ENCODE measurements around the gene PCDH9.

The PCDH9 gene

GRCh38 chr13:67267136-67267535 lies 37.0 kb upstream of the PCDH9 start:
- TF ChIP-seq CTCF (IDR thresholded peaks at IDR 0.05; ENCODE audit: low read depth, low read length): no peak
- TF ChIP-seq POLR2A (IDR thresholded peaks at IDR 0.05; ENCODE audit: extremely low read depth, insufficient read length): no peak
- TF ChIP-seq MYC (IDR thresholded peaks at IDR 0.05; ENCODE audit: low read depth, low read length): no peak
- TF ChIP-seq, protein P1, sequence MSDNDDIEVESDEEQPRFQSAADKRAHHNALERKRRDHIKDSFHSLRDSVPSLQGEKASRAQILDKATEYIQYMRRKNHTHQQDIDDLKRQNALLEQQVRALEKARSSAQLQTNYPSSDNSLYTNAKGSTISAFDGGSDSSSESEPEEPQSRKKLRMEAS (IDR thresholded peaks at IDR 0.05; ENCODE audit: low read depth, low read length): no peak
- H3K4me3 ChIP-seq (ENCODE audit: low read depth, low read length): no peak overlapping the region
- DNase-seq (ENCODE audit: low read depth): no peak

GRCh38 chr13:67259208-67259607 lies 29.1 kb upstream of the PCDH9 start:
- TF ChIP-seq, protein P1 (IDR thresholded peaks at IDR 0.05; ENCODE audit: low read depth, low read length): no peak
- TF ChIP-seq MYC (IDR thresholded peaks at IDR 0.05; ENCODE audit: low read depth, low read length) (no peak), CTCF (IDR thresholded peaks at IDR 0.05; ENCODE audit: low read depth, low read length) (no peak), POLR2A (IDR thresholded peaks at IDR 0.05; ENCODE audit: extremely low read depth, insufficient read length) (no peak)
- no peak for DNase-seq (ENCODE audit: low read depth)
- H3K4me3 ChIP-seq (ENCODE audit: low read depth, low read length): no peak overlapping the region

DNA sequence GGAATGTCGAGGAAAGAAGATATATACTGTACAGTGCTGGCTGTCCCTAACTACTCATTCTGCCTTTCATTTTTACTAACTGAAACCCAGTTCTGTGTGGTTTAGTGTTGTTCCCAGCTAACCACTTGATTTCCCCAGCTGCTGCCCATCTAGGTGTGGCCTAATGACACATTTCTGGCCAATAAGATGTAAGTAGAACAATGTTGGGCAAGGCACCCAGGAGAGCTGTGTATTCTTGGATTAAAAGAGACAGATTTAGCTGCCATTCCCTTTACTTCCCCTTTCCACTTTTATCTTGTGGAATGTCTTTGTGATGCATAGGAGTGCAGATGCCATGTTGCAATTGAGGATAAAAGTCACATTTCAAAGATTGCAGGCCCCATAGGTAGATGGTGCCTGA lies 28.3 kb upstream of the PCDH9 start:
- H3K4me3 ChIP-seq (ENCODE audit: low read depth, low read length): no peak overlapping the region
- no peak for DNase-seq (ENCODE audit: low read depth)
- no peak for TF ChIP-seq CTCF (IDR thresholded peaks at IDR 0.05; ENCODE audit: low read depth, low read length)

DNA sequence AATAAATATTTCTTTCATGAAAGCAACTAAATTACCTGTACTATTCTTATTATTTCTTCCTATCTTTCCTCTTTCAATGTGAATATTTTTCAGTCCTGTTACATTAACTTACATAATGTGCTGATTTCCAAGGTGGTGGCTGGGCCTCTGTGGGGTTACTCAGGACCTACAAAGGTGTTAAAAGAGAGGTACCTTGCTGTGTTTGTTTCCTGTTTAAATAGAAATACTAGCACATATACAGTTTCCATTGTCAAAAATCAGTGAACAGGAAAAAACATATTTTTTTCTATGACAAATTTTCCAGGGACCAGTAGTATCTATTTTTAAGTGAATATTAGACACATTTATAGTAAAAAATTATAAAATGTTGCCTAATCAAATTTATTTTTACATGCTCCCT lies 8.7 kb upstream of the PCDH9 start:
- TF ChIP-seq CTCF (IDR thresholded peaks at IDR 0.05; ENCODE audit: low read depth, low read length): no peak
- TF ChIP-seq, protein P1 (IDR thresholded peaks at IDR 0.05; ENCODE audit: low read depth, low read length): no peak
- TF ChIP-seq MYC (IDR thresholded peaks at IDR 0.05; ENCODE audit: low read depth, low read length): no peak
- no peak for TF ChIP-seq POLR2A (IDR thresholded peaks at IDR 0.05; ENCODE audit: extremely low read depth, insufficient read length)
- DNase-seq (ENCODE audit: low read depth): no peak
- no peak overlapping the region for H3K4me3 ChIP-seq (ENCODE audit: low read depth, low read length)

GRCh38 chr13:67238277-67238859 lies 8.2 kb upstream of the PCDH9 start:
- no peak overlapping the region for H3K4me3 ChIP-seq (ENCODE audit: low read depth, low read length)
- TF ChIP-seq POLR2A (IDR thresholded peaks at IDR 0.05; ENCODE audit: extremely low read depth, insufficient read length) (no peak), CTCF (IDR thresholded peaks at IDR 0.05; ENCODE audit: low read depth, low read length) (peak; percentile 13)
- peak; percentile 37 for DNase-seq (ENCODE audit: low read depth)

GRCh38 chr13:67235265-67235664 lies 5.1 kb upstream of the PCDH9 start:
- TF ChIP-seq CTCF (IDR thresholded peaks at IDR 0.05; ENCODE audit: low read depth, low read length): no peak
- no peak for TF ChIP-seq MYC (IDR thresholded peaks at IDR 0.05; ENCODE audit: low read depth, low read length)
- no peak for TF ChIP-seq POLR2A (IDR thresholded peaks at IDR 0.05; ENCODE audit: extremely low read depth, insufficient read length)
- TF ChIP-seq, protein P1 (IDR thresholded peaks at IDR 0.05; ENCODE audit: low read depth, low read length): no peak
- DNase-seq (ENCODE audit: low read depth): no peak

More at GRCh38 chr13:67235265-67235664, 5.1 kb upstream of the PCDH9 start:
- H3K4me3 ChIP-seq (ENCODE audit: low read depth, low read length): no peak overlapping the region
